ENCODE results near the gene TBL3. TPM values are rescaled to one million over a fixed set of nuclear protein-coding genes. Genes with fewer than 3 reads are reported as not detected.

Gene TBL3
- total RNA-seq (10 to 100 TPM; 18.5 to 26.7 (median 21.9) TPM), polyA plus RNA-seq (10 to 100 TPM; 57.4 to 71.1 TPM)
- long read RNA-seq, donor 1, full-length matches to known transcripts = 51 of 86 reads
- long read RNA-seq, donor 1, partial matches to known transcripts = 31 of 86 reads
- long read RNA-seq, donor 1, other reads (novel, unspliced or antisense) = 4 of 86 reads
- long read RNA-seq, donor 2, full-length matches to known transcripts = 54 of 101 reads
- long read RNA-seq, donor 2, partial matches to known transcripts = 37 of 101 reads
- long read RNA-seq, donor 2, other reads (novel, unspliced or antisense) = 10 of 101 reads
- long read RNA-seq, donor 3, full-length matches to known transcripts = 87 of 122 reads
- long read RNA-seq, donor 3, partial matches to known transcripts = 16 of 122 reads
- long read RNA-seq, donor 3, other reads (novel, unspliced or antisense) = 19 of 122 reads

GRCh38 chr16:1971796-1972489, at the start of gene TBL3:
Gene TBL3, plus strand, starts transcription at chr16:1972053. Its CDS starts 112 bp downstream, at chr16:1972165.
- DNase-seq = peak; percentile 93 to 94
- Histone ChIP-seq H3K27ac (peak within 1 kb of the TSS; percentile 62 to 98 (median 88)), H3K36me3 (peaks cover 11 to 33% (median 28%) of the 10 kb centered on the region in 9 donors), H3K4me1 (peaks cover 12 to 32% (median 21%) of the 10 kb centered on the region in 9 donors), H3K27me3 (peaks cover 0 to 22% (median 10%) of the 10 kb centered on the region in 7 donors), H3K9me3 (no peaks in the 10 kb centered on the region), H3K4me3 (peak within 1 kb of the TSS; percentile 78 to 100 (median 91))
- ATAC-seq = peak; percentile 87 to 97 (median 96)
- intact Hi-C loops (cut with DNase I) = no loop called here
- no peak for TF ChIP-seq CTCF (IDR thresholded peaks at IDR 0.05)
- 0% methylated on average over 72 to 78 of the region's 78 CpGs for WGBS, 2 donors

GRCh38 chr16:1922357-1922756, 49.5 kb upstream of the TBL3 start:
- H3K27me3 ChIP-seq = peaks cover 13 to 77% (median 69%) of the 10 kb centered on the region in 7 donors
- ATAC-seq = no peak
- 78% methylated on average over 8 of the region's 8 CpGs for WGBS, 2 donors
- no peak overlapping the region for H3K27ac ChIP-seq
- no peaks in the 10 kb centered on the region for H3K9me3 ChIP-seq
- intact Hi-C loops (cut with DNase I) = loop anchor here in 1 of 10 donors (10.0 kb wide), 1 partner anchor 62 kb away; the partner anchor contains the start of genes GFER, NOXO1 and SYNGR3
- TF ChIP-seq CTCF (IDR thresholded peaks at IDR 0.05) = no peak
- peaks cover 0 to 15% (median 7%) of the 10 kb centered on the region in 9 donors for H3K4me1 ChIP-seq
- H3K36me3 ChIP-seq = no peaks in the 10 kb centered on the region
- H3K4me3 ChIP-seq = no peak overlapping the region
- DNase-seq = no peak

- intact Hi-C loops (cut with DNase I) = loop anchor here in 1 of 10 donors (10.0 kb wide), 1 partner anchor 61 kb away; the partner anchor contains the start of genes GFER, NOXO1 and SYNGR3
- ATAC-seq = peak in 5 of 8 donors; percentile 13 to 45 (median 31)
- DNase-seq = no peak
- no peaks in the 10 kb centered on the region for H3K36me3 ChIP-seq
- 14% methylated on average over 24 of the region's 24 CpGs for WGBS, 2 donors
- H3K4me1 ChIP-seq = peaks cover 0 to 14% (median 7%) of the 10 kb centered on the region in 9 donors
- TF ChIP-seq CTCF (IDR thresholded peaks at IDR 0.05) = peak in 5 of 9 donors; percentile 9 to 39 (median 15)
- H3K27me3 ChIP-seq = peaks cover 7 to 69% (median 60%) of the 10 kb centered on the region in 7 donors
- H3K4me3 ChIP-seq = no peak overlapping the region
- H3K9me3 ChIP-seq = no peaks in the 10 kb centered on the region
- no peak overlapping the region for H3K27ac ChIP-seq
These were observed 48.4 kb upstream of the TBL3 start for GRCh38 chr16:1923299-1924034.
